ENCODE results near the gene SPNS2.

The SPNS2 gene

DNA sequence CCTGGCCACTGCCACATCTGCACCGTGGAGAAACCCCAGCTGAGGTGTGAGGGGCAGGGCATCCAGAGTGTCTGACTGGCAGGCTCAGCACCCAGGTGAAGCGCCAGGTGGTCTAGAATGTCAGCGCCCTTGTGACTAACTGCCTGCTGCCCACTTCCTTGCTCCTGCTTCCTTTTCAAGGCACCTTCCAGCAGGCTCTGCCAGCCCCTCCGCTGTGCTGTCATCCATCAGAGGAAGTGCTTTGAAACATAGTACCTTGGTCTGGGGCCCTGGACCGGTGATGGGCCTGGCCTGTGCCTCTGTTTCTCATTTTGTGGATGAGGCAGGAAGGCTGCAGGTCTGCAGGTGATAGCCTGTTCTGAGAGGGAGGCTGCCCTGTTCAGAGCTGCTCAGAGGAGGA is 5.5 kb downstream of the SPNS2 start:
- intact Hi-C loops (cut with micrococcal nuclease): no loop called here
- no peak overlapping the region for H3K27ac Mint-ChIP-seq
- peaks cover 78% of the 10 kb centered on the region for H3K27me3 Mint-ChIP-seq
- no peaks in the 10 kb centered on the region for H3K9me3 Mint-ChIP-seq
- H3K4me1 Mint-ChIP-seq (ENCODE audit: low read depth): peaks cover 31% of the 10 kb centered on the region
- H3K36me3 Mint-ChIP-seq (ENCODE audit: low read depth): no peaks in the 10 kb centered on the region
- no peak overlapping the region for H3K4me3 Mint-ChIP-seq

DNA sequence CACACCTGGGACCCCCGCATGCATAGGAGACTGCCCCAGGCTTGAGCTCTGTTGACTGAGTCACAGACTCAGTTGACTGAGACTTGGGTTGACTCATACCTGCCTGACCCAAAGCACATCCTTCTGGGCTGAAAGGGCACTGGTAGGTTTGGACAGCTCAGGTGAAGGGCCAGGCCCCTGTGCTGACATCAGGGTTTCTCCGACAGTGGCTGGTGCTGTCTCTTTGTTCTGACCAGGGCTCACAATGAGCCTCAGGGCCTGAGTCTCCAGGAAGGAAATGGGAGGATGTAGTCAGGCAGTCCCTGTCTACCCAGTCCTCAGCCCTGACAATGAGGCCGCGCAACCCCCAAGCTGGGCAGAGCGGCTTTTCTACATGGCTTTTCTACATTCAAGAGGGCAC is 6.5 kb downstream of the SPNS2 start:
- H3K4me1 Mint-ChIP-seq (ENCODE audit: low read depth): peaks cover 31% of the 10 kb centered on the region
- no peaks in the 10 kb centered on the region for H3K36me3 Mint-ChIP-seq (ENCODE audit: low read depth)
- H3K9me3 Mint-ChIP-seq: no peaks in the 10 kb centered on the region
- intact Hi-C loops (cut with micrococcal nuclease): no loop called here
- H3K27me3 Mint-ChIP-seq: peaks cover 77% of the 10 kb centered on the region
- H3K4me3 Mint-ChIP-seq: no peak overlapping the region
- H3K27ac Mint-ChIP-seq: no peak overlapping the region

DNA sequence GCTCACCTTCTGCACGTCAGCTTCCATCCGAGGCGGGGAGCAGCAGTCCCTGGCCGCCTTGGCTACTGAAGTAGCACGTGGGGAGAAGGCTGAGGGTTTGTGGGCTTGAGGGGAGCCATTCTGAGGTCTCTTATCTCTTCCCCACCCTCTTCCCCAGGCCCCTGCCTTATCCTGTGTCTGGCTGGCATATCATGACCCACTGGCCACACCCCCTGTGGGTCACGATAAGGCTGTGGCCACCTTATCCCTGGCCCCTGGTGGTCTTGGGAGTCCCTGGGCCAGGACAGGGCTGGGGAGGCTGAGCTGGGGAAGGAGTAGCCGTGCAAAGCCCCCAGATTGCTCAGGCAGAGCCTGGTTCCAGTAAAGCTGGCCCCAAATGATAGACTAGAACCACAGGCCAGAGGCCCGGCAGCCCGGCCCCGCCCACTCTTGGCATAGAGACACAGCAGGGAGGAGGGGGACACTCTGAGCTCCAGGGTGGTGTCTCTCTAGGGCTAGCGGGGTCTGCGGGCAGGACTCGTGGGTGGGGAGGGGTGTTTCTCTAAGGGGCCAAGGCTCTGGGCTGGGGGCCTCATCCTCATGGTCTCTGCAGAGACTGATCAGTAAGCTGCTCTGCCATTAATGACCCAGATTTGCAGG is 7.6 kb downstream of the SPNS2 start:
- intact Hi-C loops (cut with micrococcal nuclease): no loop called here

DNA sequence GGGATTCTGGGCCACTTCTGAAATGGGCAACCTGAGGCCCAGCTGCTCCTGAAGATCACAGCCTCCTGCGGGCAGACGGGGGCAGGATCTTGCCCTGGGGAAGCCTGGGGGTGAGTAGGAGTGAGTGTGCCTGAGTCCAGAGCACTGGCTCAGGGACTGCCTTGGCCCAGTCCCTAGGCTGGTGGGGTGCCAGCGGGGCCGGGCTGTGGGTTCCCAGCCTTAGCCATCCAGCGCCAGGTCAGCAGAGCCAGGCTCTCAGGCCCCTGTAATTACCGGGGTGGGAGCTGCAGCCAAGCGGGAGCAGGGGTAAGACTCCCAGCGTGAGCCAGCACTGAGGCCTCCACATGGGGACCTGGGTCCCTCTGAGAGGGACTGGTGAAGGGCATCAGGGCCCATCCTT is 8.2 kb downstream of the SPNS2 start:
- intact Hi-C loops (cut with micrococcal nuclease): no loop called here
- Mint-ChIP-seq H3K4me3 (no peak overlapping the region), H3K36me3 (ENCODE audit: low read depth) (no peaks in the 10 kb centered on the region), H3K27me3 (peaks cover 72% of the 10 kb centered on the region), H3K9me3 (no peaks in the 10 kb centered on the region), H3K27ac (no peak overlapping the region), H3K4me1 (ENCODE audit: low read depth) (peaks cover 41% of the 10 kb centered on the region)

More for the DNA sequence above, 7.6 kb downstream of the SPNS2 start:
- Mint-ChIP-seq H3K27me3 (peaks cover 77% of the 10 kb centered on the region), H3K36me3 (ENCODE audit: low read depth) (no peaks in the 10 kb centered on the region), H3K27ac (no peak overlapping the region), H3K4me3 (no peak overlapping the region), H3K9me3 (no peaks in the 10 kb centered on the region), H3K4me1 (ENCODE audit: low read depth) (peaks cover 36% of the 10 kb centered on the region)

DNA sequence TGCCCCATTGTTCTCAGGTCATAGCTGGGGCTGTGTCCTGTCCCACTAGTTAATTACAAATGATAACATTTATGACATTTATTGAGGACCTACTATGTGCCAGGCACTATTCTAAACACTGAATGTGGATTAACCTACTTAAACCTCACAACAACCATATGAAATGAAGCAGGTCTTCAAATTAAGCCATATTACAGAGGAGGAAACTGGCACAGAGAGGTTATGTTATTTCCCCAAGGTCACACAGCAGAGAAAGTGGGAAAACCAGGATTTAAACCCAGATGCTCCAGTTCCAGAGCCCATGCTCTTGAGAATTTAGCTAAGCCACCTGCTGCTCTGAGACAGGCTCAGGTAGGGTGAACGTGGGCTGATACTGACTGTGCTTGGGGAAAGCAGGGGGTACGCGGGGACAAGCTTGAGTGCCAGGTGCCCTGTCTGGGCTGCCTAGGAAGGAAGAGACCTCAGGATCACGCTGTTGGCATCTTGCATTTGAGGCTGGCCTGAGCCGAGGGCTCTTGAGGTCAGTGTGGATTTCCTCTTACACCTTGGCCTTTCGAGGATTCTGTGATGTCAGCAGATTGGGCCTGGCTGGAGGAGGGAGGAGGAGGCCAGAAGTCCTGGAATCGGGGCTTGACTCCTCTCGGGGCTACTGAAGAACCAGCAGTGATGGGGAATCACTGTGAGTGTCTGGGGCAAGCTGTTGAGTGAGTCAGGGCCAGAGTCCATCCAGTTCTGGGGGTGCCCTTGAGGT is 8.9 kb downstream of the SPNS2 start:
- H3K36me3 Mint-ChIP-seq (ENCODE audit: low read depth): no peaks in the 10 kb centered on the region
- no peak overlapping the region for H3K4me3 Mint-ChIP-seq
- intact Hi-C loops (cut with micrococcal nuclease): no loop called here
- H3K27me3 Mint-ChIP-seq: peaks cover 71% of the 10 kb centered on the region
- H3K9me3 Mint-ChIP-seq: no peaks in the 10 kb centered on the region
- no peak overlapping the region for H3K27ac Mint-ChIP-seq
- H3K4me1 Mint-ChIP-seq (ENCODE audit: low read depth): peaks cover 45% of the 10 kb centered on the region

DNA sequence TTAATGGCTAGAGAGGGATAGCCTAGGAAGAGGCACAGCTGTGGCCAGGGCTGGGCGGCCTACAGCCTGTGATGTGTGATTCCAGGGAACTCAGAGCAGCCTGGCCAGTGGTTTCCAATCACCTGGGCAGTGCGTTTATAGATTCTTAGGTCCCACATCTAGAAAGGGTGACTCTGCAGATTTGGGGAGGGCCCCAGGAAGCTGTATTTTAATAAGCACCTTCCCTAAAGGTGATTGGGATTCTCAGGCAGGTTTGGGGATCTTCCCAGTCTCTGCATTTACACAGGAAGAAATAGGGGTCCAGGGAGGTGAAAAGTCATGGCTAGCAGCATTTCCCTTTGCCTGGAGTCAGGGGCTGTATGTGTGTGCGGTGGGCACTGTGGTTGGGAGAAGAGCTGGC is 9.5 kb downstream of the SPNS2 start:
- peaks cover 67% of the 10 kb centered on the region for H3K27me3 Mint-ChIP-seq
- no peaks in the 10 kb centered on the region for H3K9me3 Mint-ChIP-seq
- H3K4me1 Mint-ChIP-seq (ENCODE audit: low read depth): peaks cover 45% of the 10 kb centered on the region
- no peak overlapping the region for H3K4me3 Mint-ChIP-seq
- H3K36me3 Mint-ChIP-seq (ENCODE audit: low read depth): no peaks in the 10 kb centered on the region
- intact Hi-C loops (cut with micrococcal nuclease): no loop called here
- H3K27ac Mint-ChIP-seq: no peak overlapping the region

DNA sequence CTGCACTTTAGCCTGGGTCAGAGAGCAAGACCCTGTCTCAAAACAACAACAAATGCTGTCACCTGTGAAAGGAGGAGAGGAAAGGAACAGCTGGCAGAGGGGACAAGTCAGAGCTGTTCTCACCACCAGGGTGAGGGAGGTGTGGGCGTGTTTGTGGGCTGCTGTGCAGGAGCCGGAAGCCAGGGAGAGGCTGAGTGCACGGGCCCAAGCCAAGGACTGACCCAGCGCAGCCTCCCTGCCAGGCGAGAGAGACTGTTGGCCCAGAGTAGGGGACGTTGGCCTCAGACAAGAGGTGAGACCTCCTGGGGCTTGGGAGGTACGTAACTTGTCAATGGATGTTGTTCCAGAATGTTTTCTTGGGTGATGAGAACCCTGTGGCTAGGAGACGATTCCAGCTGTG is 10.7 kb downstream of the SPNS2 start:
- intact Hi-C loops (cut with micrococcal nuclease): no loop called here
- H3K4me3 Mint-ChIP-seq: no peak overlapping the region

DNA sequence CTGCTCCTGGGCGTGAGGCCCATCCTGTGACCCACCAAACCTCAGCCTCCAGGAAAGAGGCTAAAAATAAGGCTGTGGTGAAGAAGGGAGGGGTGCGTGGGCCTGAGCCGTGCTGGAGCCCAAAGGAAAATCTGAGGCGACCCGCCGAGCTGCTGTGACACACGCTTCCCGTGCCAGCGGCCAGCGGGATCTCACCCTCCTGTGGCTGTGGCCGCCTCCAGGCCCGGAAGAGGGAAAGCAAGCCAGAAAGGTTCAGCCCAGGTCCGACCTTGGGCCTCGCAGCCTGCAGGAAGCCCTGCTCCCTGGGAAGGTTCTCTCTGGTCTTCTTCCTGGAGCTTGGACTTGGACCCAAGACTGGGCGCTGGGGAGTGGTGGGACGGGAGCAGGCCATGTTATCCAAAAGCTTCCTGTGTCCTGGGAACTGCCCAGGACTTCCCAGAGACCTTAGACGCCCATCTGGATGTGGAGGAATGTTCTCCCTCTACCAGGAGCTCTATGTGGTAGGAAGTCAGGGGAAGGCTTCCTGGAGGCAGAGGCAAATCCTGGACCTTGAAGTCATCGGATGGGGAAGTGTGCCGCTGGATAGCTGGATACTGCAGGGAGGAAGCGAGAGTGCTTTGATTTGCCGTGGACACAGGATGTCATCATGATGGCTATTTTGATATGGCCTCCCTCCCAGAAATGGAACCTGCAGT is 11.4 kb downstream of the SPNS2 start:
- H3K27me3 Mint-ChIP-seq: peaks cover 50% of the 10 kb centered on the region
- intact Hi-C loops (cut with micrococcal nuclease): no loop called here
- H3K36me3 Mint-ChIP-seq (ENCODE audit: low read depth): no peaks in the 10 kb centered on the region
- H3K27ac Mint-ChIP-seq: no peak overlapping the region
- H3K4me3 Mint-ChIP-seq: no peak overlapping the region
- peaks cover 37% of the 10 kb centered on the region for H3K4me1 Mint-ChIP-seq (ENCODE audit: low read depth)
- no peaks in the 10 kb centered on the region for H3K9me3 Mint-ChIP-seq

More for the DNA sequence above, 10.7 kb downstream of the SPNS2 start:
- no peaks in the 10 kb centered on the region for H3K36me3 Mint-ChIP-seq (ENCODE audit: low read depth)
- peaks cover 57% of the 10 kb centered on the region for H3K27me3 Mint-ChIP-seq
- peak overlapping the region; percentile 7 for H3K27ac Mint-ChIP-seq
- H3K4me1 Mint-ChIP-seq (ENCODE audit: low read depth): peaks cover 41% of the 10 kb centered on the region
- no peaks in the 10 kb centered on the region for H3K9me3 Mint-ChIP-seq

DNA sequence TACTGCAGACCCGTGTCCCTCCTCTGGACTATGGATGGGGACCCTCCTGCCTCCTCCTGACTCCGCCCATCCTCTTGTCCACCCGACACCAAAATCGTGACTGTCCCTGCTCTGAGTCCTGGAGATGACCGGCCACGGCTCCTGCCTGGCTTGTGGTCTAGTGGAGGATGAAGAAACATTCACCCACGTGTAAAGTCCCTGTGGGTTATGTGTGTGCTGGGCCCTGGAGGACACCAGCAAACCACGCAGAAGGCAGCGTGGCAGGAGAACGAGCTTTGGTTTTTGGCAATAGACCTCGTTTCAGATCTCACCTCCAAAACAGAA is 11.9 kb downstream of the SPNS2 start:
- Mint-ChIP-seq H3K4me1 (ENCODE audit: low read depth) (peaks cover 37% of the 10 kb centered on the region), H3K9me3 (no peaks in the 10 kb centered on the region), H3K27ac (no peak overlapping the region), H3K27me3 (peaks cover 45% of the 10 kb centered on the region), H3K4me3 (no peak overlapping the region), H3K36me3 (ENCODE audit: low read depth) (no peaks in the 10 kb centered on the region)
- intact Hi-C loops (cut with micrococcal nuclease): no loop called here

DNA sequence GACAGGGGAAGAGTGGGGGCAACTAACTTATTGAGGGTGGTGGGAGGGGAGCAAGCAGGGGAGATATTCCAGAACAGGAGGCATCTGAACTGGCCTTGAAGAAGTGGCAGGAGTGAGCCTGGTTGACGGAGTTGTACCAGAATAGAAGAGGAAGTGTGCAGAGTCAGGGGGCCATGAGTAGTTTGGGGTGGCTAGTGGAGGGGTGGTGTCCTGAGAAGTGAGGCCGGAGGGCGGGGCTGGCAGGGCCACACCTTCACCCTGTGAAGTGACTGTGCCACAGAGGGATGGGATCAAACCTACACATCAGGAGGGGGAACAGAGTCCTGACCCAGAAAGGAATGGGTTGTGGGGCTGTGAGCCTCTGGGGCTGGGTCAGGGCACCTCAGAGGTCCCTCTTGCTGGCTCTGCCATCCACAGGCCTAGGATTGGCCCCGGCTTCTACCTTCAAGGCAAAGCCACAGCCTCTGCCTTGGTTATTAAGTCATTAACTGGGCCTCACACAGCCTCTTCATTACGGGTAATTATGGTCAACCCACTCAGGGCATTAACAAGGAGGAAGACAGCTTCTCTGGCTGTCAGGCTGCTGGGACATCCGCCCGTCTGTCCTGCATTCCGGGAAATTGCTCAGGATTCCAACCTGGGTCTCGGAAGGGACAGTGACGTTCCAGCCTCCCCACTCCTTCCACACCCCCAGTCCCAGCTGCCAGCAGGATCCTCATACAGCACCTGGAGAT is 12.7 kb downstream of the SPNS2 start:
- H3K4me3 Mint-ChIP-seq: no peak overlapping the region
- no peak overlapping the region for H3K27ac Mint-ChIP-seq
- H3K27me3 Mint-ChIP-seq: peaks cover 39% of the 10 kb centered on the region
- intact Hi-C loops (cut with micrococcal nuclease): no loop called here
- peaks cover 37% of the 10 kb centered on the region for H3K4me1 Mint-ChIP-seq (ENCODE audit: low read depth)
- H3K36me3 Mint-ChIP-seq (ENCODE audit: low read depth): no peaks in the 10 kb centered on the region
- H3K9me3 Mint-ChIP-seq: no peaks in the 10 kb centered on the region

DNA sequence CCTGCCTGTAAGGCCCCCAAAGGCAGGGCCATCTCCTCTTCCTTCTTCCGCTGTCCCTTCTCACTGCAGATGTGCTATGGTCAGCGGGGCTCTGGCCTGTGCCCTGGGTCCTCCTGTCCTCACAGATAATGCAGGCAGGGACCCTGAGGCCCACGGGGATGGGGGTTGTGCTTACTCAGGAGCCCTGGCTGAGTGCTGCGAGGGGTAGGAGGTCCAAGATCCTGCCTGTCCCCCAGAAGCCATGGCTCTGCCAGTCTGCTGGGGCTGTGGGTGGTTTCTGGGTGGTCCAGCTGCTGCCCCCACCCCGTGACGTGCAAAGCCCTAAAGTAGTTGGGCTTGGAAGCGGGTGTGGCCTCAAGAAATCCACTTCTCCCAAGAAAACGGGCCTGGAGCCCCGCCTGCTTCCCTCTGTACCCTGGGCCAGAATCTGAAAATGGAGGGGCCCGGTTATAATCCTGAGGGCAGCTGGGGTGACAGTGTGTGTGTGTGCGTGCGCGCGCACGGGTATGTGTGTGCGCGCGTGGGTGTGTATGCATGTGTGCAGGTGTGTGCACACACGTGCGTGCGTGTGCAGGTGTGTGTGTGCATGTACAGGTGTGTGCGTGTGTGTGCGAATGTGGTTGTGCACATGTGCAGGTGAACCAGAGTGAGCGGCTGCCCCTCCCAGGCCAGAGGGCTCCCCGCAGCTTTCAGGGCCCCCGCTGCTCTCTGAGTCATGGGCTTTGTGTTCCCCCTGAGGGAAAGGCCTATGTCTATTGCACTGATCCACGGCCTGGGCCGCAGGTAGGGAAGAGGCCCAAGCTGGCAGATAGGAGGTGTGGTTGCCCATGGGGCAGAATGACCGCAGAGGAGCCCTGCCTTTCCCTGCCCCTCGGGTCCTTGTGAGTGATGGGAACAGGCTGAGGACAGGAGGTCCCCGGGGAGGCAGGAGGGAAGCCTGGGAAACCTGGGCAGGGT is 13.8 kb downstream of the SPNS2 start:
- H3K27ac Mint-ChIP-seq: no peak overlapping the region
- intact Hi-C loops (cut with micrococcal nuclease): no loop called here
- H3K4me3 Mint-ChIP-seq: no peak overlapping the region
- H3K36me3 Mint-ChIP-seq (ENCODE audit: low read depth): no peaks in the 10 kb centered on the region
- no peaks in the 10 kb centered on the region for H3K9me3 Mint-ChIP-seq
- peaks cover 37% of the 10 kb centered on the region for H3K4me1 Mint-ChIP-seq (ENCODE audit: low read depth)
- peaks cover 39% of the 10 kb centered on the region for H3K27me3 Mint-ChIP-seq

DNA sequence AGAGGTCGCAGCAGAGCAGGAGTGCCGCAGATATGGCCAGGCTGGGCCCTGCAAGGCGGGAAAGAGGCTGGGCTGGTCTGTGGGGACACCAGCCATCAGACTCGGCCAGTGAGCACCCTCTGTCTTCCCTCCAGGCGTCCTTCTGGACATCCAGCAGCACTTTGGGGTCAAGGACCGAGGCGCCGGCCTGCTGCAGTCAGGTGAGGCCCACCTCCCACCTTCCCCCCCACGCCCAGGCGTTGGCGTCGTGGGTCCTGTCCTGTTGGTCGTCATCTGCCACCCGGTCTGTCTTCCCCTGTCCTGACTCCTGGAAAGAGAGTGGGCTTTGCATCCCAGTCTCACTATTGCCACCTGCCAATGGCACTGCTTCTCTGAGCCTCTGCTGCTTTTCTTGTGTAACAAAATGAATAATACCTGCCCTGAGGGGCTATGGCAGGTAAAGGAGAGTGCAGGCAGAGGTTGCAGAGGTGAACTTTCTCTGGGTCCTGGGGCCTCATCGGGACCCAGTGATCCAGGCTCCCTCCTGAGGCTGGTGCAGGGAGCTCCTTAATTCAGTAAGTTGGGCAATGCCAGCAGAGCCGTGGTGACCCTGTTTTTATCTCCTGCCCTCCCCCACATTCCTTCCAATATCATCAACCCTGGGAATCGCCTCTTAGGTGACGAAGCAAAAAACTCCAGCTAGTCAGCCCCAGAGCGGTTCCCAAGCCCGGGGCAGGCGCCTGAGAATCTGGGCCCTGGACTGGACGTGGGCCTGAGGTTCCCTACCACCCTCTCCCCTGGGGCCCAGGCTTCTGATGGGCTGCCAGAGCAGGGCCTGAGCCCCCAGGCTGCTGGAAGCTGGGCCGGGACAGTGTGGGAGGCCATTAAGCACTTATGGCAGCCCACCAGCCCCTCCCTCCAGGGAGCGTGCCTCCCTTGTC is 14.7 kb downstream of the SPNS2 start:
- Mint-ChIP-seq H3K4me1 (ENCODE audit: low read depth) (peaks cover 42% of the 10 kb centered on the region), H3K4me3 (no peak overlapping the region), H3K27ac (no peak overlapping the region), H3K27me3 (peaks cover 33% of the 10 kb centered on the region), H3K36me3 (ENCODE audit: low read depth) (no peaks in the 10 kb centered on the region), H3K9me3 (no peaks in the 10 kb centered on the region)
- intact Hi-C loops (cut with micrococcal nuclease): no loop called here
